ENCODE results near the gene USP15.
"Not testable (repeated sequence)": the region's sequence is repeated elsewhere in the genome, so short reads cannot be mapped to it uniquely, and the experiment has no call there.

The USP15 gene

DNA sequence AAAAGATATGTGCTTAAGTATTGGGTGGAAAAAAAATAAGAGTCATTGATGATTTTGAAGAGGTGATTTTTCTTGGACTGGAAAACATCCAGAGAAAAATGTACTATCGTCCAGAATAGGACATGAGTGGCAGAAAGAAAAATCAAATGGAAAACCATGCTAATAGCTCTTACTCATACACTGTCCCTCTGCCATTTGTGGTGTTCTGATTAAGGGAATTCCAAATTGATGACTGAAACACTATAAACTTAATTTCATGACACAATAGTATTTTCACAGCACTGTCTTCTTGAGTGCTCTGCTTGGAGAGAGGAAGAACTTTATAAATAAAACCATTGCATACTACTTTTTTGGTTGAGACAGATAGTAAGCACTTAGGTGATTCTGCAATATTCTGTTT, 72.4 kb downstream of the USP15 start:
- no peak for DNase-seq

DNA sequence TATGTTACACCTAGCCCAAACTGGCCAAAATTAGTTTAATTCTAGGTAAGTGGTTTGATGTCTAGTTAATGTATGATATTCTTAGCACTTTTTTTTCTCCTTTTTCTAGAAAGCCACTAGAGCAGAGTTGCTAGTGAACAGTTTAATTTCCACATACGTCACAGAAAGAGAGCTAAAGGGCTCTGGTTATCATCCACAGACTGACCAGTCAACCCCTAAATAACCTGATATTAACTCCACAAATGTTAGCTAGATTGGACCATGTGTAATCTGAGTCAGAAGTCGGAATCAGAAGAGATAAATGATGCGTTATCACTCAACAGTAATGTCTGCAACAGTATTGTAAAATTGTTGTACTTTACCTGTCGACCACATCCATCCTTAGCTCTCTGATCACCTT, 74.9 kb downstream of the USP15 start:
- no peak for DNase-seq

DNA sequence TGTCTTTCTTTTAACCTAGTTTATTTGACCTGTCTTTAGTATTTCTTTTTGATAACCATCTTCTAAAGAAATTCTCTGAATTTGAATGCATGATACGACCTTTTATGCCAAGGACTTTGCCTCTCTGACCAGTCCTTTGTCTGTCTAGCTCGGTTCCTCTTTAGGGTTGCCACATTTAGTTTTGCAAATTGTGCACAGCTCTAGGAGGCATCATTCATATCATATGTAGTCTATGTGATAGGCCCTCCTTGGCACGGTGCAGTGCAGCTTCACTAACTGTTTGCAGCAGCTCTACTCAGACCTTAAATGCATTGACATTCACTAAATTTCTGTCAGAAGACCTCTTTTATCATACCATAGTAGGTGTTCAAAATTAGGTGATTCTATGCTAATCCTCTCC, 75.6 kb downstream of the USP15 start:
- DNase-seq: no peak

DNA sequence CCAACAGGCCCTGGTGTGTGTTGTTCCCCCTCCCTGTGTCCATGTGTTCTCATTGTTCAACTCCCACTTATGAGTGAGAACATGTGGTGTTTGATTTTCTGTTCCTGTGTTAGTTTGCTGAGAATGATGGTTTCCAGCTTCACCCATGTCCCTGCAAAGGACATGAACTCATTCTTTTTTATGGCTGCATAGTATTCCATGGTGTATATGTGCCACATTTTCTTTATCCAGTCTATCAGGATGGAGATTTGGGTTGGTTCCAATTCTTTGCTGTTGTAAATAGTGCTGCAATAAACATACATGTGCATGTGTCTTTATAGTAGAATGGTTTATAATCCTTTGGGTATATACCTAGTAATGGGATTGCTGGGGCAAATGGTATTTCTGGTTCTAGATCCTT, 77.4 kb downstream of the USP15 start:
- DNase-seq: not testable (repeated sequence)

DNA sequence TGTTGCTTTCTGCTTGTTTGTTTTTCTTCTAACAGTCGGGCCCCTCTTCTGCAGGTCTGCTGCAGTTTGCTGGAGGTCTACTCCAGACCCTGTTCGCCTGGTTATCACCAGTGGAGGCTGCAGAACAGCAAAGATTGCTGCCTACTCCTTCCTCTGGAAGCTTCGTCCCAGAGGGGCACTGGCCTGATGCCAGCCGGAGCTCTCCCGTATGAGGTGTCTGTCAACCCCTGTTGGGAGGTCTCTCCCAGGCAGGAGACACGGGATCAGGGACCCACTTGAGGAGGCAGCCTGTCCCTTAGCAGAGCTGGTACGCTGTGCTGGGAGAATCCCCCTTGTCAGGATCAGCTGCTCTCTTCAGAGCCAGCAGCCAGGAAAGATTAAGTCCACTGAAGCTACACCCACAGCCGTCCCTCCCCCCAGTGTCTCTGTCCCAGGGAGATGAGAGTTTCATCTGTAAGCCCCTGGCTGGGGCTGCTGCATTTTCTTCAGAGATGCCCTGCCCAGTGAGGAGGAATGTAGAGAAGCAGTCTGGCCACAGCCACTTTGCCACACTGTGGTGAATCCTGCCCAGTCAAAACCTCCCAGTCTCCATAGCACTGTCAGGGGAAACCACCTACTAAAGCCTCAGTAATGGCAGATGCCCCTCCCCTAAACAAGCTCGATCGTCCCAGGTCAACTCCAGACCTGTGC, 82.6 kb downstream of the USP15 start:
- not testable (repeated sequence) for DNase-seq

DNA sequence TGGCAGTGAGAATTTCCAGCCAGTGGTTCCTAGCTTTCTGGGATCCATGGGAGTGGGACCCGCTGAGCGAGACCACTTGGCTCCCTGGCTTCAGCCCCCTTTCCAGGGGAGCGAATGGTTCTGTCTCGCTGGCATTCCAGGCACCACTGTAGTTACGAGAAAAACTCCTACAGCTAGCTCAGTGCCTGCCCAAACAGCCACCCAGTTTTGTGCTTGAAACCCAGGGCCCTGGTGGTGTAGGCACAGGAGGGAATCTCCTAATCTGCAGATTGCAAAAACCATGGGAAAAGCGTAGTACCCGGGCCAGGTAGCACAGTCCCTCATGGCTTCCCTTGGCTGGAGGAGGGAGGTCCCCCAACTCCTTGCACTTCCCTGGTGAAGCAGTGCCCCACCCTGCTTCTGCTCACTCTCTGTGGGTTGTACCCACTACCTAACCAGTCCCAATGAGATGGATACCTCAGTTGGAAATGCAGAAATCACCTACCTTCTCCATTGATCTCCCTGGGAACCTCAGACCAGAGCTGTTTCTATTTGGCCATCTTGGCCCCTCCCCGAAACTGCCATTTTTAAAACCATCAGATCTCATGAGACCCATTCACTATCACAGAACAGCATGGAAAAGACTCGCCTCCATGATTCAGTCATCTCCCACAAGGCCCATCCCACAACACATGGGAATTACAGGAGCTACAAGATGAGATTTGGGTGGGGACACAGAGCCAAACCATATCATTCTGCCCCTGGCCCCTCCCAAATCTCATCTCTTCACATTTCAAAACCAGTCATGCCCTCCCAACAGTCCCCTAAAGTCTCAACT, 83.3 kb downstream of the USP15 start:
- DNase-seq: not testable (repeated sequence)

DNA sequence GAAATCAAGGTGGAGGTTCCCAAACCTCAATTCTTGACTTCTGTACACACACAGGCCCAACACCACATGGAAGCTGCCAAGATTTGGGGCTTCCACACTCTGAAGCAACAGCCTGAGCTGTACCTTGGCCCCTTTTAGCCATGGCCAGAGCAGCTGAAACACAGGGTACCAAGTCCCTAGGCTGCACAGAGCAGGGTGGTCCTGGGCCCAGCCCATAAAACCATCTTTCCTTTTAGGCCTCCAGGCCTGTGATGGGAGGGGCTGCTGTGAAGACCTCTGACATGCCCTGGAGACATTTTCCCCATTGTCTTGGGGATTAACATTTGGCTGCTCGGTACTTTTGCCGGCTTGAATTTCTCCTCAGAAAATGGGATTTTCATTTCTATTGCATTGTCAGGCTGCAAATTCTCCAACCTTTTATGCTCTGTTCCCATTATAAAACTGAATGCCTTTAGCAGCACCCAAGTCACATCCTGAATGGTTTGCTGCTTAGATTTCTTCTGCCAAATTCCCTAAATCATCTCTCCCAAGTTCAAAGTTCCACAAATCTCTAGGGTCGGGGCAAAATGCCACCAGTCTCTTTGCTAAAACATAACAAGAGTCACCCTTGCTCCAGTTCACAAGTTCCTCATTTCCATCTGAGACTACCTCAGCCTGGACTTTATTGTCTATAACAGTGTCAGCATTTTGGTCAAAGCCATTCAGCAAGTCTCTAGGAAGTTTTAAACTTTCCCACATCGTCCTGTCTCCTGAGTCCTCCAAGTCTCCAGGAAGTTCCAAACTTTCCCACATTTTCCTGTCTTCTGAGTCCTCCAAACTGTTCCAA, 84.7 kb downstream of the USP15 start:
- not testable (repeated sequence) for DNase-seq

DNA sequence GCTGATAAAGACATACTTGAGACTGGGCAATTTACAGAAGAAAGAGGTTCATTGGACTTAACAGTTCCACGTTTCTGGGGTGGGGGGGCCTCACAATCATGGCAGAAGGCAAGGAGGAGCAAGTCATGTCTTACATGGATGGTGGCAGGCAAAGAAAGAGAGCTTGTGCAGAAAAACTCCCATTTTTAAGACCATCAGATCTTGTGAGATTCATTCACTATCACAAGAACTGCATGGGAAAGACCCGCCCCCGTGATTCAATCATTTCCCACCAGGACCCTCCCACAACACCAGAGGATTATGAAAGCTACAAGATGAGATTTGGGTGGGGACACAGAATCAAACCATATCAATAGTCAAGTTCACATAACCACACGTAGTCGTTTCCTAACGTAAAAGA, 85.5 kb downstream of the USP15 start:
- DNase-seq: no peak

DNA sequence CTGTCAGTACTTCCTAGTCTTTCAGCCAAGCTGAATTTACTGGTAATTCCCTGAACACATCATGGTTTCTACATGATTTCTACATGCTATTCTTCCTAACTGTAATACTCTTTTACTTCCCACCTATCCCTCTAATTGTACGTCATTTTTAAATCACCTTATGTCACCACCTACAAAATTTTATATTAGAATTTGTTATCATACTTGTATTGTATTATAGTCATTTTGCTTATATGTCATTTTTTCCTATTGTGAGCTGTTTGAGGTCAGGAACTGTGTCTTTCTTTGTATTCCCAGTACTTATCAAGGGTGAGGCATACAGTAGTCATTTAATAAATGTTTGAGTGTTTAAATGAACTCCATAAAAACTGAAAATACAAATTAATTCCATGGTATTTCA, 86.6 kb downstream of the USP15 start:
- no peak for DNase-seq

DNA sequence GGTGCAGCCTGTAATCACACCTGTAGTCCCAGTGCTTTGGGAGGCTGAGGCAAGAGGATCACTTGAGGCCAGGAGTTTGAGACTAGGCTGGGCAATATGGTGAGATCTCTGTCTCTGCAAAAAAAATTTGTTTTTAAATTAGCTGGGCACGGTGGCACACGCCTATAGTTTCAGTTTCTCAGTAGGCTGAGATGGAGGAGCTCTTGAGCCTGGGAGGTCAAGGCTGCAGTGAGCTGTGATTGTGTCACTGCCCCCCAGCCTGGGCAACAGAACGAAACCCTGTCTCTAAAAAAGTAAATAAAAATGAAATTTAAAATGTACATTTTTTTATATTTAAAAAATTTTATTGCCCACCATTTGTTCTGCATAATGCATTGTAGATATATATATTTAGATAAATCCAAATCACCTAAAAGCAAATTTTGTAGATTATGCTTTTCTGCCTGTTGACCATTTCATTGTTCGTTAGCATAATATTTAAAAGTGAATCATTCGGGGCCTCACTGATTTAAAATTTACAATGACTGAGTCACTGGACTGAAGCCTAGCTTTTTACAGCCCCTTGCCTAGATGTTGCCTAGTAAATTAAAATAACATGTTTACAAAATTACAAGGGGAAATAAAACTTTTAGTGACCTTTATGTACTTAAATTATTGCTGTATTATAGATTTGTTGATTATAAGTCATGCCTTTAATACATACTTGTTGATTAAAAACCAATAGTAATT, 87.9 kb downstream of the USP15 start:
- no peak for DNase-seq

DNA sequence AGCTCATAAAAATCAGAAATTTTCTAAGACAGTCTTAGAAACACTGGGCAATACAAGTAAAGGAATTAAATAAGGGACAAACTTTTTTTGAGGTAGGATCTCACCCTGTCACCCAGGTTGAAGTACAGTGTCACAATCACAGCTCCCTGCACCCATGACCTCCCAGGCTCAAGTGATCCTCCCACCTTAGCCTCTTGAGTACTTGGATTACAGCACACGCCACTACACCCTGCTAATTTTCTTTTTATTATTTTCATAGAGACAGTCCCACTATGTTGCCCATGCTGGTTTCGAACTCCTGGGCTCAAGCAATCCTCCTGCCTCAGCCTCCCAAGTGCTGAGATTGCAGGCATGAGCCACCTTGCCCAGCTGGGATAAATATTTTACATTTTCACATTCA, 90.3 kb downstream of the USP15 start:
- no peak for DNase-seq

DNA sequence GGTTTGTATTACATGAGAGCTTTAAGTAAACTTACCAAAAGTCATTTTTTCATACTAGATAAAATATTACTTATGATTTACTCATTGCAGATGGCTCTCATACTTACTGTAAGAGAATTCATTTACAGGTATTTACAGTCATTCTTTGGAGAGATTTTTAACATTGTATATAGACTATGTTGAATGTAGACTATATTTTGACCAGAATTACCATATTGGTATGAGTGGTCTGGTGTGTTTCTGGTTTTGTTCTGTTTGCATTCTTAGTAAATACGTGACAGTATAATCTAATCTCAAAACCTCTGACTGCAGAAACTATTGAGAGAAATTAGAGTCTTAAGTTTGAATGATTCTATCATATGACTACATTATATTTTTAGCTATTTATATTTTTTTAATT, 91.1 kb downstream of the USP15 start:
- no peak for DNase-seq

DNA sequence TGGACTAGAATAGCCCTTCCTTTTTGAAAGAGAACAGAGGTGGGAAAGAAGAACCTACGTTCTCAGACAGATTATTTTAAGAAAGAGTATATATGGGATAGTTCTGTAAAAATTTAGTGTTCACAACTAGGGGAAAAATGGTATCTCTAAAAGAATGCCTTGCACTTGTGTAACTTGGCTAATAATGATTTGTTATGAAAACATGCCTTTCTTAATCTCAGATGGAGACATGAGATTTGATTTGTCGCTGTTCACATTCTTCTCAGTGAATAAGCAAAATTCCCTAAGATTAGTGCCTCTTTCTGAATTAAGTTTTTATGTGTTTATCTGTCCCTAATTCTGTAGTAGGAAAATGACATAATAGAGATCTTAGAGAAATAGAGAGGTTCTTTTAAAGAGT, 100.8 kb downstream of the USP15 start:
- no peak for DNase-seq

DNA sequence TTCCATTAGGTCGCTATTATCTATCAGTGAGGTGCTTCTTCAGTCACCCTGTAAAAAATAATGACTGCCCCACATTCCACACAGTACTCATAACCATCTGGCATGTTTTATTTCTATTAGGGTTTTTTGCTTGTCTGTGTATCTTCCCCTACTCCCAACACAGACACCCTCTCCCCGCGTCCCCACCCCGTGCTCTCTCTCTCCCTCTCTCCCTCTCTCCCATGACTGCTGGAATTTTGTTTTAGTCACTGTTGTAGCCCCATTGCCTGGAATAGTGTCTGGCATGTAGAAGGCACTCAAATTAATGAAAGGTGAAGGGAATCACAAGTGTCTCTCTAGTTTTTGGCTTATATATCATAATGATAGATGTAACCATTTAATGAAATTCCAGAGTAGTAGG, 103.3 kb downstream of the USP15 start:
- no peak for DNase-seq

DNA sequence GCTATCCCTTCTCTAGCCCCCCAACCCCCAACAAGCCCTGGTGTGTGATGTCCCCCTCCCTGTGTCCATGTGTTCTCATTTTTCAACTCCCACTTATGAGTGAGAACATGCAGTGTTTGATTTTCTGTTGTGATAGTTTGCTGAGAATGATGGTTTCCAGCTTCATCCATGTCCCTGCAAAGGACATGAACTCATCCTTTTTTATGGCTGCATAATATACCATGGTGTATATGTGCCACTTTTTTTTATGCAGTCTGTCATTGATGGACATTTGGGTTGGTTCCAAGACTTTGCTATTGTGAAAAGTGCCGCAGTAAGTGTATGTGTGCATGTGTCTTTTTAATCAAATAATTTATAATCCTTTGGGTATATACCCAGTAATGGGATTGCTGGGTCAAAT, 104.5 kb downstream of the USP15 start:
- DNase-seq: not testable (repeated sequence)

DNA sequence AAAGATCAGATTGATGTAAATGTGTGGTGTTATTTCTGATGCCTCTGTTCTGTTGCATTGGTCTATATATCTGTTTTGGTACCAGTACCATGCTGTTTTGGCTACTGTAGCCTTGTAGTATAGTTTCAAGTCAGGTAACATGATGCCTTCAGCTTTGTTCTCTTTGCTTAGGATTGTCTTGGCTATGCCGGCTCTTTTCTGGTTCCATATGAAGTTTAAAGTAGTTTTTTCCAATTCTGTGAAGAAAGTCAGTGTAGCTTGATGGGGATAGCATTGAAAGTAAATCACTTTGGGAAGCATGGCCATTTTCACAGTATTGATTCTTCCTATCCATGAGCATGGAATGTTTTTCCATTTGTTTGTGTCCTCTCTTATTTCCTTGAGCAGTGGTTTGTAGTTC, 105.6 kb downstream of the USP15 start:
- DNase-seq: not testable (repeated sequence)

DNA sequence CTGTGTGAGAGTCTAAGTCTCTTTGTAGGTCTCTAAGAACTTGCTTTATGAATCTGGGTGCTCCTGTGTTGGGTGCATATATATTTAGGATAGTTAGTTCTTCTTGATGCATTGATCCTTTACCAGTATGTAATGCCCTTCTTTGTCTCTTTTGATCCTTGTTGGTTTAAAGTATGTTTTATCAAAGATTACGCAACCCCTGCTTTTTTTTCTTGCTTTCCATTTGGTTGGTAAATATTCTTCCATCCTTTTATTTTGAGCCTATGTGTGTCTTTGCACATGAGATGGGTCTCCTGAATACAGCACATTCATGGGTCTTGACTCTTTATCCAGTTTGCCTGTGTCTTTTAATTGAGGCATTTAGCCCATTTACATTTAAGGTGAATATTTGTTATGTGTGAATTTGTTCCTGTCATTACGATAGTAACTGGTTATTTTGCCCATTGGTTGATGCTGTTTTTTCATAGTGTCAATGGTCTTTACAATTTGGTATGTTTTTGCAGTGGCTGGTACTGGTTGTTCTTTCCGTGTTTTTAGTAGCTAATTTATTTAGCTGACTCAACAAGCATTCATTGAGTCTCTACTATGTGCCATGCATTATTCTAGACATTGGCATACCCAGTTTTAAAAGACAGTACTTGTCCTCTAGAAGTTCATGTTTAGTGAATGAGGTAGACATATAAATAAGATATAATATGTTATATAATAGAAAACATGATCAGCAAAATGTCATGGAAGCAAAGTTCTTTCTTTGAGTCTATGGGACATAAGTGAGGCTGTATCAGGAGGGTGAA, 108.4 kb downstream of the USP15 start:
- DNase-seq: not testable (repeated sequence)

DNA sequence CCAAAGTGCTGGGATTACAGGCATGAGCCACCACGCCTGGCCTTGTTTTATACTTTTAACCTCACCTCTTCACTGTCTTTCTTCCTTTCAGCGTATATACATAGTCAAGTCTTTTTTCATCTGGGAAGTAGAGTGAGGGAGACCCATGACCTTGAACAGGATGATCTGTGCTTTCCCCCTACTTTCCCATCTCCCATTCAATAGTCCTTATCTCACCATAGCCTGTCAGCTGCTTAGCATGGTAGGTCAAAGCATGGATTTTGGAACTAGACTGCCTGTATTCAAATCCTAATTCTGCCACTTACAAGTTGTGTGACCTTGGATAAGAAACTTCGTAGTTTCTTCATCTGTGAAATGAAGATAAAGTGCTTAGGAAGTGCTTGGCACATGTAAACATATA, 110.0 kb downstream of the USP15 start:
- DNase-seq: no peak

DNA sequence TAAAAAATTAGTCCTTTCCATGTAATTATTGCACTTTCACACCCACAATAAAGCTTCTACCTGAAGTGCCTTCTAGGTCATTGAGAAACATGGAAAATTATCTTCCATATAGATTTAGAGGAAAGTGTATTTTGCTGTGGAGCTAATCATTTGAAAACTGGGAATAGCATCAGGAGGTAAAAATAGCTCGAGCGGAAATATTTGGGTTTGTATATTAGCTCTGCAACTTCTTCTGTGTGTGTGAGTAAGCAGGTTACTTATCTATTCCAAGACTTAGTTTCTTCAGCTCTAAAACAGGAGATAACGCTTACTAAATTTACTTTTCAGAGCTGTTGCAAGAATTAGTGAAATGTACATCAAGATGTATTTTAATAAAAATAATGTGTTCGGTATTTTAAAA, 111.5 kb downstream of the USP15 start:
- DNase-seq: no peak

DNA sequence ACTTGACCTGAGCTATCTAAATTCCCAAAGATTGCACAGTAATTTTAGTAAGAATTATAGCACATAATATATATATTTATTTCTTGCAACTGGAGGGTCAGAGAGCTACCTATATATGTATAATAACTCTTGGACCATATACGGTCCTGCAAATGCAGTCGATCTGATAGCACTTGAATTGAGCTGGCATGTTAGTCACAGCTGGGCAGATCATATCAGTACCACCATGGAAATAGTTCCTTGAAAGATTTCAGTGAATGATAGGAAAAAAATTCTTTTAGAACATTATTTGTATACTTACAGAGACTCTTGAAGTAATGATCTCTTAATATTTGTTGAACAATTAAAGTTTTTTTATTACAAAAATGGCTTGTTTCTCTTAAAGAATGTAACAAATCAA, 111.9 kb downstream of the USP15 start:
- no peak for DNase-seq

DNA sequence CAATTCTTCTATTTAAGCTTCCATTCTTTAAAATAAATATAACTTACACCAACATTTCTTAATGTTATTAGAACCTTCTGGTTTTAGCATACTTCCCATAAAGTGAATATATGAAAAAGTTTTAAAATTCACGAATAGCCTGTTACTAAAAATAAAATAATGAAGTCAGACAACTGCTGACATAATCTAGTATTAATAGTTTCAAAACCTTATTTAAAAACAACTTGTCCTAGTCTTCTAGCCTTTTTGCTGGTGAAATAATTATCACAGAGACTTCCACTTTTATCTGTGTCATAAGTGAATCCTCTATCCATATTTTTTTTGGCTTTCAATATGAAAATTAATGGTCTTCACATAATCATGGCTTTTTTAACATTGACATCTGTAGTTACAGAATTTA, 112.6 kb downstream of the USP15 start:
- DNase-seq: no peak

DNA sequence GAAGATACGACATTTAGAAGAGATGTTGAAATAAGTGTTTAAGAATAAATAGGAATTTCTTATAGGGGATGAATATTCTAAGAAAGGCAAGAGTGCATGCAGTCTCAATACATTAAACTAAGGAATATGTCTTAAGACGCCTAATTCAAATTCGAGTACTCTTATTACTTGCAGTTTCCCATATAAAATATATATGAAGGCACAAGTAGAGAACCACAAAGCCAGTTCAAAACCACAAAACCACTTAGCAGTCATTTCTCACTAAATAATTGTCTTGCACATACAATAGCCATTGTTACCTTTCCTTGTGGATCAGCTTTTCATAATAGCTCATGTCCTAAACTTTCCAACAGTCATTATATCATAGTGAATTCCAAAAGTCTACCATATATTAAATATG, 115.4 kb downstream of the USP15 start:
- no peak for DNase-seq

Measured in activated CD8-positive, alpha-beta memory T cell treated with anti-CD3 and anti-CD28 coated beads, Interleukin-2, amount 50 U/mL, for 48 hours (primary cell).